Skeletal muscle cell (primary cell): ENCODE data around the gene PTPRN2.
"Not testable (repeated sequence)": the region's sequence is repeated elsewhere in the genome, so short reads cannot be mapped to it uniquely, and the experiment has no call there.

Experiments used
- DNase-seq: peaks from one replicate; pipeline ENCODE4 v3.0.0-alpha.2; 2010; ENCODE audit warnings: low read depth
- H3K4me3 ChIP-seq: 2 replicates; pipeline ENCODE4 v1.5.1; 2011; ENCODE audit warnings: low read depth, mild to moderate bottlenecking, control low read depth, low read length, moderate library complexity

PTPRN2 gene

GRCh38 chr7:158236400-158236799, 351.2 kb downstream of the PTPRN2 start:
- H3K4me3 ChIP-seq = no peak overlapping the region
- DNase-seq = no peak

DNA sequence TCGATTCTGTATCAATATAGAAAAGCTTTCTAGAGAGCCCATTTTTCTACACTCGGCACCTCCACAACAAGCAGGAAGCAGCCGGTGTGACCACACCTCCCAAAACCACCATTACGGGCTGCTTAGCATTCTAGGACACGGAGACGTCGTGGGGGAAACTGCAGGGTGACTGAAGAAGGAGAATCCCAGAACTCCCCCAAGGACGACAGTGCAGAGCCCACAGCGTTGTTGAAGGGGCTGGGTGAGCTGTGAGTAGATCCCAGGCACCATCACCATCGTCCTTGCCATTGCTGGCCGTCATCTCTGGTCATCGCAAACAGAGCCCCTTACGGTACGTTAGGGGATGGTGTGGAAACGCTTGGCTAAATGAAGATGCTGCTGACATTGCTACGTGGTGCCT, 351.8 kb downstream of the PTPRN2 start:
- no peak for DNase-seq
- H3K4me3 ChIP-seq = no peak overlapping the region

GRCh38 chr7:158229945-158230344, 357.7 kb downstream of the PTPRN2 start:
- DNase-seq = no peak
- H3K4me3 ChIP-seq = no peak overlapping the region

GRCh38 chr7:158228986-158229385, 358.6 kb downstream of the PTPRN2 start:
- DNase-seq = no peak

GRCh38 chr7:158228131-158228530, 359.5 kb downstream of the PTPRN2 start:
- DNase-seq = no peak
- H3K4me3 ChIP-seq = no peak overlapping the region

More at GRCh38 chr7:158228986-158229385, 358.6 kb downstream of the PTPRN2 start:
- H3K4me3 ChIP-seq = no peak overlapping the region

DNA sequence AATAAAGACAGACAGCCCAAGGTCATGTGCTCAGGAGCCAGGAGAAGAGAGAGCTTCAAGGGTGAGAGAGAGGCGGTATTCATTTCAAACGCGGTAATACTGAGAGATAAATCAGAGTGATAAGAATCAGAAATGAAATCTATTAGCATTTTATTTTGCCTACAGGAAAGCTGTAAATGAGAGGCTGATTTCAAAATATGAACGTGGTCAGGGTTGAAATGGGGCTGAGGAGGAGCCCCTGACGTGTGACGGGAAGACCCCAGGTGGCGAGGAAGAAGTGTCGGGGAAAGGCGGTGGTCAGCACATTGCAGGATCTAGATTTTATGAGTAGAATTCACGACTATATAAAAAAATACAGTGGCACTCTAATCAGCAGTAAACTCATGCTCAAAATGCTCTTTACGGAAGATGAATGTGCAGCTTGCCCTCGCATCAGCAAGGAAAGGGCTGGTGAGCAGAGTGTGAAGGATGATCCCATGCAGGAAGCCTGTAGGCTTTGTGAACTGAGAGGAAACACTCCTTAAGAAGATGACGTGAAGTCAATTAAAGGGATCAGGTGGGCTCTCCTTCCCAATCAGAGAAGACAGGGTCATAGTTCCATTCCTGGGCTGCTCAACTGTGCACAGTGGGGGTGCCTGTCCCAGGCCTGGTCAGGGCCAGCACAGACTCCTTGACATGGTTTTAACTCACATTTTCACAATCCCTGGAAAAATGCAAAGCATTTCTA, 360.2 kb downstream of the PTPRN2 start:
- H3K4me3 ChIP-seq = no peak overlapping the region
- DNase-seq = no peak

DNA sequence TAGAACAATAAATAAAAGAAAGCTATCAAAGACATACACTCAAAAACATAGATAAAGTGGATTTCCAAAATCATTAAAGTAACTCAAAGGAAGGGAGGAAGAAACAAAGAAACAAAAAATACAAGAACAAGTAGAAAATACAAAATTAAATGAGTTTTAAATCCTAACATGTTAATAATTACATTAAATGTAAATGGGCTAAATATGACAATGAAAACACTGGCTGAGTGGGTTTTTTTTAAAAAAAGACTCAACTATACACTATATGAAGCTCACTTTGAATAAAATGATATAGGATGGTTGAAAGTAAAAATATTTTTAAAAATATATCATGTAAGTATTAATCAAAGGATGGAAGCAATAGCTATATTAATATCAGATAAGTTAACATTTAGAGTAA, 371.4 kb downstream of the PTPRN2 start:
- no peak overlapping the region for H3K4me3 ChIP-seq
- no peak for DNase-seq

- no peak for DNase-seq
- no peak overlapping the region for H3K4me3 ChIP-seq
Measured at GRCh38 chr7:158209435-158209834, 378.2 kb downstream of the PTPRN2 start.

GRCh38 chr7:158206341-158206740, 381.3 kb downstream of the PTPRN2 start:
- H3K4me3 ChIP-seq = no peak overlapping the region
- no peak for DNase-seq

GRCh38 chr7:158204453-158204852, 383.2 kb downstream of the PTPRN2 start:
- DNase-seq = no peak
- H3K4me3 ChIP-seq = no peak overlapping the region

DNA sequence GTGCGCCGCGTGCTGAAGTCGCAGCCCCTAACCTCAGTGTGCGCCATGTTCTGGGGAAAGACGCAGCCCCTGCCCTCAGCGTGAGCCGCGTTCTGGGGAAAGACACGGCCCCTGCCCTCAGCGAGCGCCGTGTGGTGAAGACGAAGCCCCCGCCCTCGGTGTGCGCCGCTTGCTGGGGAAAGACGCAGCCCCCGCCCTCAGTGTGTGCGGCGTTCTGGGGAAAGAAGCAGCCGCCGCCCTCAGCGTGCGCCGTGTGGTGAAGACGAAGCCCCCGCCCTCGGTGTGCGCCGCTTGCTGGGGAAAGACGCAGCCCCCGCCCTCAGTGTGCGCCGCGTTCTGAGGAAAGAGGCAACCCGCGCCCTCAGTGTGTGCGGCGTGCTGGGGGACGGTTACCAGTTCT, 383.7 kb downstream of the PTPRN2 start:
- H3K4me3 ChIP-seq, DNase-seq: not testable (repeated sequence)

- no peak overlapping the region for H3K4me3 ChIP-seq
- DNase-seq = no peak
Measured at GRCh38 chr7:158194365-158194900, 393.2 kb downstream of the PTPRN2 start.

GRCh38 chr7:158193446-158193845, 394.2 kb downstream of the PTPRN2 start:
- no peak overlapping the region for H3K4me3 ChIP-seq
- DNase-seq = no peak

GRCh38 chr7:158192956-158193355, 394.7 kb downstream of the PTPRN2 start:
- DNase-seq = no peak
- no peak overlapping the region for H3K4me3 ChIP-seq

- DNase-seq = no peak
- H3K4me3 ChIP-seq = no peak overlapping the region
Measured at GRCh38 chr7:158192184-158192835, 395.3 kb downstream of the PTPRN2 start.

DNA sequence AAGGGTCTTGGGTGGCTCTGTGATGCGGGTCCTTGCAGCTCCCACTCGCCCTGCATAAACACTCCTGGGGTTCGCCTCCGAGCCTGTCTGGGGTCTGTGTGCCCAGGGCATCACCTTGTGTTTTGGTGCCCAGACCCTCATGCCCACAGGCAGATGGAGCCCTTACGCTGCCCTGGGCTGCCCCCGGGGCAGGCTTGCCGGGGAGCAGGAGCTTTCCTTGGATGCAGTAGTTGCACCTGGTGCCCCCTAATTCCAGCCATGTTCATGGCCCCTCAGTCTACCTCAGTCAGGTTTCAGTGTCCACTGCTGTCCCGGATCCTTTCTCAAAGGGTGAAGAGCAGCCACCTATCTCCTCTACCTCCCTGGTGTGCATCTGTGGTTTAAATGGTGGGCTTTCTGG, 396.0 kb downstream of the PTPRN2 start:
- no peak for DNase-seq

GRCh38 chr7:158190756-158191155, 396.9 kb downstream of the PTPRN2 start:
- H3K4me3 ChIP-seq = no peak overlapping the region
- no peak for DNase-seq

More for the DNA sequence above, 396.0 kb downstream of the PTPRN2 start:
- H3K4me3 ChIP-seq = no peak overlapping the region

- no peak for DNase-seq
- no peak overlapping the region for H3K4me3 ChIP-seq
Measured at GRCh38 chr7:158188676-158189075, 398.9 kb downstream of the PTPRN2 start.

DNA sequence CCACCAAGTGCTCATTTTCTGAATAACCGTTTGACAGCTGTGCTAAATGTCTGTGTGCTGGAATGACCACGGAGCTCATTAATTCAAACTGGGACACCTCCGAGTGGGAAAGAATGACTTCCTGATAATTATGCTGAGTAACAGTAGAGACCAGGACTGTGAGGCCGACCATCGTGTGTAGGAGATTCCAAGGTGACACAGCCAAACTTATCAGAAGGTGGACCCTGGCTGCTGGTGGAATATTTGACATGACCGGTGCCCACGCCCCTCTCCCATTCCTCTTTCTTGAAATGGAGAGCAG, 400.0 kb downstream of the PTPRN2 start:
- DNase-seq = no peak
- H3K4me3 ChIP-seq = no peak overlapping the region

DNA sequence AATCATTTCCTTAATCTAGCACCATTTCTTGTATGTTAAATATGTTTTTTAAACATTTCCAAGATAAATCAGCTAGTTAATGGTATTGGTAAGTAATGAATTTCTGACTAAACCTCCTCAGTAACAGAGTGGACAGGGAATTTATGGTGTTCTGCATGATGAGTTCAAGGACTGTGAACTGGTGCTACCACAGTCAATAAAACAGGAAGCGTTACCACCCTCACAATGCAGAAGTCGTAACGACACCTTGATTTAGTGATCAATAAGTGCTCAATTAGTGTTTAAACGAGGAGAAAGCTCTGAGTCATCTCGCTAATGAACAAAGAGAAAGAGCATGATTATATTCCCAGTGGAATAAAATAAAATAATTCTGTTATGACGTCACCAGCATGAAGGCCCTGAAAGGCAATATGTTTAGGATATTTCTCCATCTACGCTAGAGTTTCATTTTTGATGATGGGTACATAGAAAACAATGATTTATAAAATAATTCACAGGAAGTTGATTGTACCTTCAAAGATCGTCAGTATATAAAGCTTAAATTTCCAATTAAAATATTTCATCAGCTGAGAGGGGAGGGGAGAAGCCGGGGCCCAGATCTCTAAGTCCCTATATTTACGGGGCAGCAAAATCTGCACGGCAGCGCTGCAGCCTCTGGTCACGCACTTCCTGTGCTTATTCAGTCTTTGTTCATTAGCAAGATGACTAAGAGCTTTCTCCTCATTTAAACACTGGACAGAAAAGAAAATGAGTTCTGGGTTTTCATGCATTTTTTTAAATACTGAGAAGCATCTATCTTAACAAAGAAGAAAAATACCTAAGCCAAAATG, 400.5 kb downstream of the PTPRN2 start:
- H3K4me3 ChIP-seq = no peak overlapping the region
- no peak for DNase-seq
